Left renal pelvis (tissue), 4 donors: ENCODE data around the gene ANO7. TPM values are rescaled to one million over a fixed set of nuclear protein-coding genes. Genes with fewer than 3 reads are reported as not detected.

ENCODE experiments used
- DNase-seq, 4 donors: peaks; one replicate each; pipeline ENCODE4 v3.0.0-alpha.2; 2013; ENCODE audit warnings: low read depth in 4 of 4, low spot score in 3 of 4
- polyA plus RNA-seq, 4 donors: library from polyadenylated mRNA; unstranded; fragments of 120-200 nt; gene quantifications; one replicate each; pipeline ENCODE4 v1.2.1, GENCODE V29; 2013; ENCODE audit not compliant: insufficient read length in 4 of 4

The ANO7 gene, protein sequence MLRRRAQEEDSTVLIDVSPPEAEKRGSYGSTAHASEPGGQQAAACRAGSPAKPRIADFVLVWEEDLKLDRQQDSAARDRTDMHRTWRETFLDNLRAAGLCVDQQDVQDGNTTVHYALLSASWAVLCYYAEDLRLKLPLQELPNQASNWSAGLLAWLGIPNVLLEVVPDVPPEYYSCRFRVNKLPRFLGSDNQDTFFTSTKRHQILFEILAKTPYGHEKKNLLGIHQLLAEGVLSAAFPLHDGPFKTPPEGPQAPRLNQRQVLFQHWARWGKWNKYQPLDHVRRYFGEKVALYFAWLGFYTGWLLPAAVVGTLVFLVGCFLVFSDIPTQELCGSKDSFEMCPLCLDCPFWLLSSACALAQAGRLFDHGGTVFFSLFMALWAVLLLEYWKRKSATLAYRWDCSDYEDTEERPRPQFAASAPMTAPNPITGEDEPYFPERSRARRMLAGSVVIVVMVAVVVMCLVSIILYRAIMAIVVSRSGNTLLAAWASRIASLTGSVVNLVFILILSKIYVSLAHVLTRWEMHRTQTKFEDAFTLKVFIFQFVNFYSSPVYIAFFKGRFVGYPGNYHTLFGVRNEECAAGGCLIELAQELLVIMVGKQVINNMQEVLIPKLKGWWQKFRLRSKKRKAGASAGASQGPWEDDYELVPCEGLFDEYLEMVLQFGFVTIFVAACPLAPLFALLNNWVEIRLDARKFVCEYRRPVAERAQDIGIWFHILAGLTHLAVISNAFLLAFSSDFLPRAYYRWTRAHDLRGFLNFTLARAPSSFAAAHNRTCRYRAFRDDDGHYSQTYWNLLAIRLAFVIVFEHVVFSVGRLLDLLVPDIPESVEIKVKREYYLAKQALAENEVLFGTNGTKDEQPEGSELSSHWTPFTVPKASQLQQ
- 1 to 10 TPM in 3 of 4 donors, under 1 TPM in 1; 0.85 to 3.3 (median 1.6) TPM for polyA plus RNA-seq

- no peak for DNase-seq
These were observed at the start of gene ANO7 for GRCh38 chr2:241188361-241189092. Gene ANO7, plus strand, starts transcription at chr2:241188677. Its CDS starts 1,387 bp downstream, at chr2:241190064.

DNA sequence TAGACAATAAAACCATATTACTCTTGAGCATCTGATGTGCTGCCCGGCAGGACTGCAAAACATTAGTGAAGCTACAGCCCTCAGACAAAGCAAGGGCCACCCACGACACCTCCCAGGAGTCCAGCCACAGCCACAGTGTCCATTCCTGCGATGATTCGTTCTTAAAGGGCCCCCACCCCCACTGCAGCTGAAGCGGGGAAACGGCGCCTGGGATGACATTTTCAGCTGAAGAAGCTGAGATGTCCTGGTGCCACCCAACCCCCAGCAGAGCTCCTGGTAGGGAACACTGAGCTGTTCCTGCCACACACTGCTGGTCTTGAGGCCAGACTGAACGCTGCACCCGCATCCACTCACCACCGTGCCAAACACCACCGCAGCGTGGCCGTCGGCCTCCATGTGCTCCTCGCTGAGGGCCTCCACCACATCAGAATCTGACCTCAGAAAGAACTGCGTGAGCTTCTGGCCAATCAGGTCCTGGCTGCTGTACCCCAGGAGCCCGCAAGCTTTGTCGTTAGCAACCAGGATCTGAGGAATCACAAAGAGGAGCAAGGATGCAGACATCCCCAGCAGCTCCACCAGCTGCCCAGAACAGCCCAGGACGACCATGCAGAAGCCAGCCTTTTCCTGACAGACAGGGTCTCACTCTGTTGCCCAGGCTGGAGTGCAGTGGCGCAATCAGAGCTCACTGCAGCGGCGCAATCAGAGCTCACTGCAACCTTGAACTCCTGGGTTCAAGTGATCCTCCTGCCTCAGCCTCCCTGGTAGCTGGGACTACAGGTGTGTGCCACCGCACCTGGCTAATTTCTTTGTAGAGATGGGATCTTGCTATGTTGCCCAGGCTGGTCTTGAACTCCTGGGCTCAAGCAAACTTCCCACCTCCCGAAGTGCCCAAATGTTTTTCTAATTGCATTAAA lies 48.7 kb upstream of the ANO7 start:
- no peak for DNase-seq

DNA sequence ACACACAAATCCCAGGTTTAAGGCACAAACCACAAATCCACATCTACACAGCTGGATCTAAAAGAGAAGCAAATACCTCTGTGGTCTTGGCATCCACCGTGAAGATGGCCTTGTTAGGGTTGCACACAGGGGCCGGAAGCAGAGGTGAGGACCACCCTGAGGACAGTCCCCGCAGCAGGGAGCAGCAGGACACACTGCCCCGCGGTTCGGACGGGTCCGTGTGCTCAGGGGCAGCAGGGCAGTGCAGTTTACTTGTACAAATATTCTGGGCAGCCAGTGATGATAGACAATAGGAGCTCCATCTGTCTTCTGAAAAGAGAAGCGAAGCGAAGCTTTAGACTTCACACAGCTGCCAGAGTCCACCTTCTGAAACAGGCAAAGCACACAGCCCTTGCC lies 48.0 kb upstream of the ANO7 start:
- DNase-seq = no peak

DNA sequence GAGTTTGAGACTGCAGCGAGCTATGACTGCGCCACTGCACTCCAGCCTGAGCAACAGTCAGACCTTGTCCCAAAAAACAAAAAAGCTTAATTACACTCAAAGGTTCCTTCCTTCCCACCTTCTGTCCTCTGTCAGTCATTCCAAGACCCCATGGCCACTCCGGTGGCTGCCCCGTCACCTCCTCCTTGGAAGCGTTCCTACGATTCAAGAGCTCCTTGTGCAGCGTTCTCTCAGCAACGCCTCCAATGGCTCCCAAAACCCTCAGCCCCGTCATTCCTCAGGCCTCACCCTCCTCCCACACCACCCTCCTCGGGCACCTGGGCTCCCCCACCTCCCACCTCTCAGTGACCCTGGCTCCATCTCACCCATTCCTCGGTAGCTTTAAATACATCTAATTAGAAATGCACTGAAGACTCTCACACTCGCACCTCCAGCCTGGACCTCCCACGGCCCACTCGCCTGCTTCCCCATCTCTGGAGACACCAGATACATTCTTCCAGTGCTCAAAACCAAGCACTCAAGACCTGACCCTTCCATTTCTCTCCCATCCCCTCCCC lies 47.2 kb upstream of the ANO7 start:
- DNase-seq = no peak

DNA sequence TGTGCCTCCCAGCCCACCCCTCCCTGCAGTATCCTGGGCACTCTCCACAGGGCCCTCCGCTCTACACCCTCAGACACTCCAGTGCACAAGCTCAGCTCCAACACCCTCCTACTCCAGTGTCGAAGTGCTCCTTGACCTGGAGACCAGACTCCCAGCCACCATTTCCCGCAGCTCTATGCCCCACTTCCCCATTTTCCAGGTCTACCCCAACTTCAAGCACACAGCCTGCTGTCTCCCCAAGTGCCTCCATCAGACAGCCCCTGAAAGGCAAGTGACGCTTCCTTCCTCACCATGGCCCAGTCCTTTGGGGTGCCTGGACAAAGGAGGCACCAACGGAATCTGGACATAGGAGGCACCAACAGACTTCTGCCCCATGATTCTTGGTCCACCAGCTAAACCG lies 46.4 kb upstream of the ANO7 start:
- DNase-seq = no peak

- no peak for DNase-seq
These were observed 45.9 kb upstream of the ANO7 start for GRCh38 chr2:241142593-241142992.

DNA sequence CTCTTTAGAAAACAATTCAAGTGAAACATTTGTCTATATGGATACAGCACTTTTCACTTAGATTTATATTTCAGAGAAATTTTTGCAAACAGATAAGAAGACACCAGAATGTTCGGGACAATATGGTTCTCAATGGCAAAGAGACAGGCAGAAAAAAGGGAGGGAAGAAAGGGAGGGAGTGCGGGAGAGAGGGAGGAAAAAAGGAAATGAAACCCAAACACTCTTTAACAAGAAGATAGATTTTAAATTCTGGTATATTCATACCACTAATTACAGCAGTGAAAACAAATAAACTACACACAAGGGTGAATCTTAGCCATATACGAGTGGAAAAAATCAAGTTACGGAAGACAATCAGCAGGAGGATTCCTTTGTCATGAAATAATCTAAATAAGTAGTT lies 42.2 kb upstream of the ANO7 start:
- no peak for DNase-seq

- no peak for DNase-seq
These were observed 41.1 kb upstream of the ANO7 start for GRCh38 chr2:241147336-241147735.

DNA sequence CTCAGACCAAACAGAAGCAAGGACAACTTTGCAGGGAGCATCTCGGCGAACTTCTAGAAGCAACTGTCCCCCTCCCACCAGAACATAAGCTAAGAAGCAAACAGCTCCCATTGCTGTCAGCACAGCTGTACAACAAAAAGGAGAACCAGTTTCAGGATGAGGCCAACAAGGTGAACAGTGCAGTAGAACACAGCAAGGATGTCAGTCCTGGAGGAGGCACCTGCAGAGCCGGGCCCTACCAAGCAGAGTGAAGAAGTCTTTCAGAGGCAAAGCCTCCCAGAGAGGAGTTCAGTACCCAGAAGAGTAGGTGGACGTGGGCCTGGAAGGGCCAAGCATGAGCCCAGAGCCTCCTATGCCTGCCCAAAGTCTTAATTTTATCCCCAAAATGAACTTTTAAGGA lies 40.2 kb upstream of the ANO7 start:
- no peak for DNase-seq

- peak; percentile 70 to 90 (median 84) for DNase-seq
These were observed 39.4 kb upstream of the ANO7 start, which contains the start of gene PASK for GRCh38 chr2:241148891-241149674. Gene PASK, minus strand, starts transcription at chr2:241149472. Its CDS starts 6,440 bp downstream, at chr2:241143032.

GRCh38 chr2:241149675-241149924 lies 38.9 kb upstream of the ANO7 start:
- no peak for DNase-seq

GRCh38 chr2:241149925-241150659 lies 38.4 kb upstream of the ANO7 start, which contains the start of gene PPP1R7:
Gene PPP1R7, plus strand, starts transcription at chr2:241150467. Its CDS starts 29 bp downstream, at chr2:241150496.
- peak; percentile 83 to 91 (median 88) for DNase-seq

DNA sequence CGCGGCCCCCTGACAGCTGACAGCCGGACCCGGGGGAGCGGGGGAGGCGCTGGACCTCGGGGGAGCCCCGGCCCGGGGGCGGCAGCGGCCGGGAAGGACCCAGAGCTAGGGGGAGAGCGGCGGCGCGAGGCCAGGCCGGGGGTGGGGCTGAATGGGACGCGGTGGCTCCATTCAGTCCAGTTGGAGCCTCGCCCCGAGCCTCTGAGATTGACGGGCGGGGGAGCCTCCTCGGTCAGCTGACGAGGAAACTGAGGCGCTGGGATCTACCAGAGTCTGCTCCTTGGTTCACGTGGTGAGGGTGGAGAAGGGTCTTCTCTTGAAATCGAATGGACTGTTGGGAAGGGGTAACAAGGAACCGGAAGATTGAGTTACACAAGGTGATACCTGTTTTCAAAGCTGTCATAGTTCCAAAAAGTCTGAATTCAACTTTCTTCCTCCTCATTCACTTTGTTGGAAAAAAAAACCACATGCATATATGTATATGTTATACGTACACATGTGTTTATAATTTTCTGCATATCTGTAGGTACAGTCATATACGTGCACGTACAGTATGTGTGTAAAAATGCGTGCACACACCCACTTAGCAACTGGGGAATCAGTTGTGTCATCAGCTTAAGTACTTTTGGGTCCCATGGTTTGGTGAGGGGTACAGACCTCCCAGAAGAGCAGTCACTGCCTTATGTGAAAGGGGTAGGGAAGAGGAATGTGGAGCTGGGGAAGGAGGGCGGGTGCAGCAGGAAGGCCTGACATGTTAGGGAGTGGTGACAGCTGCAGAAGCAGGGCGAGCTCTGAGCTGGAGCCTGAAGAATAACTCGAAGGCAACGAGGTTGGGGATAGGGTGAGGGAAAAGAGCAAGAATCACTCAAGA lies 37.6 kb upstream of the ANO7 start:
- no peak for DNase-seq

DNA sequence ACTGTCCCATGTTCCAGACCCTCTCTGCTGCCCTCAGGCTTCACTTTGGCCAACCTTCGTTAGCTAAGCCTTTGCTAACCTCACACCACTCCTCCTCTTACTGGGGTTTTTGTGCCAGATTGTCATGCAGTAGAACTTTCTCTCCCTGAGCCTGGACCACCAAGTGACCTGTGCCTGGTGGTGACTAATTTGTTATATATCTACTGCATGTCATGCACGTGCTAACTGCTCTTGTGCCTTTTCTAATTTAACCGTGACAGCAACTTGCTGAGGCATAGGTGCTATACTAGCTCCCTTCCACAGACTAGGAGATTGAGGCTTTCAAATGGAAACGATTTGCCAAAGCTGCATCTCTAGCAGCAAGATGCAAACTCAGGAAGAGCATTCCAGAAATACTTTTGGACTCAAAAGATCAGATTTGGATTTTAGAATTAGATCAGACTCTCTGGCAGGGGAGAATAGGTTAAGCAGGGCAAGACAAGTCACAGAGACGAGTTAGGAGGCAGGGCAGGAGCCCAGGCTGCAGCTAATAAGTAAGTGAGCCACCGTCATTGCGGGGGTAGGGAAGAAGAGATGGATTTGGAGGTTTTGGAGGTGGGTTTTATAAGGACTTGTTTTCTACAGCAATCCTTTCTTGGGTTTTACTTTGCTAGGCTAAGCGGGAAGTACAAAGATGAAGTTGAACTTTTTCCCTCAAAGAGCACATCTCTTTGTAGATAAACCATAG lies 36.4 kb upstream of the ANO7 start:
- DNase-seq = no peak

GRCh38 chr2:241153616-241154015 lies 34.9 kb upstream of the ANO7 start:
- no peak for DNase-seq

GRCh38 chr2:241154915-241155314 lies 33.6 kb upstream of the ANO7 start:
- DNase-seq = no peak

- no peak for DNase-seq
These were observed 32.5 kb upstream of the ANO7 start for GRCh38 chr2:241155936-241156335.
